GM12872 (cell line): ENCODE data around the gene GLOD5.

Experiments
- CTCF ChIP-seq: IDR thresholded peaks from 3 replicates; pipeline ENCODE4 v1.5.1; 2011; ENCODE audit warnings: low read depth, mild to moderate bottlenecking, low read length, moderate library complexity; ENCODE audit not compliant: insufficient read depth

The GLOD5 gene

GRCh38 chrX:48806081-48806480 is 44.5 kb downstream of the GLOD5 start:
- no peak for TF ChIP-seq CTCF

GRCh38 chrX:48813644-48814043 is 52.1 kb downstream of the GLOD5 start:
- no peak for TF ChIP-seq CTCF

GRCh38 chrX:48814722-48815121 is 53.2 kb downstream of the GLOD5 start:
- no peak for TF ChIP-seq CTCF

- no peak for TF ChIP-seq CTCF
Observed at GRCh38 chrX:48815266-48815665, 53.7 kb downstream of the GLOD5 start.

GRCh38 chrX:48816014-48816810 is 54.7 kb downstream of the GLOD5 start:
- TF ChIP-seq CTCF, result no peak

GRCh38 chrX:48818098-48818497 is 56.6 kb downstream of the GLOD5 start:
- no peak for TF ChIP-seq CTCF

- no peak for TF ChIP-seq CTCF
Observed at GRCh38 chrX:48818866-48819265, 57.3 kb downstream of the GLOD5 start.
